T-helper 1 cell treated with Interleukin-12 subunit alpha and Interleukin-12 subunit beta and Interleukin-4 antibody, amounts not matched to agents 30 μg/mL and 1 μg/mL, for 36 hours (primary cell): ENCODE data around the gene AK5.

Experiments
- H3K27ac Mint-ChIP-seq: one replicate; pipeline ENCODE4 v1.8.0; 2021; ENCODE audit warnings: mild to moderate bottlenecking, mixed read lengths
- H3K27me3 Mint-ChIP-seq: one replicate; pipeline ENCODE4 v1.8.0; 2021; ENCODE audit warnings: low read depth, mixed read lengths
- H3K36me3 Mint-ChIP-seq: one replicate; pipeline ENCODE4 v1.8.0; 2021; ENCODE audit warnings: low read depth, mixed read lengths
- H3K4me1 Mint-ChIP-seq: one replicate; pipeline ENCODE4 v1.8.0; 2021; ENCODE audit warnings: low read depth, mixed read lengths
- H3K4me3 Mint-ChIP-seq: one replicate; pipeline ENCODE4 v1.8.0; 2021; ENCODE audit warnings: mild to moderate bottlenecking, moderate library complexity, mixed read lengths
- H3K9me3 Mint-ChIP-seq: one replicate; pipeline ENCODE4 v1.8.0; 2021; ENCODE audit warnings: mixed read lengths

The AK5 gene

DNA sequence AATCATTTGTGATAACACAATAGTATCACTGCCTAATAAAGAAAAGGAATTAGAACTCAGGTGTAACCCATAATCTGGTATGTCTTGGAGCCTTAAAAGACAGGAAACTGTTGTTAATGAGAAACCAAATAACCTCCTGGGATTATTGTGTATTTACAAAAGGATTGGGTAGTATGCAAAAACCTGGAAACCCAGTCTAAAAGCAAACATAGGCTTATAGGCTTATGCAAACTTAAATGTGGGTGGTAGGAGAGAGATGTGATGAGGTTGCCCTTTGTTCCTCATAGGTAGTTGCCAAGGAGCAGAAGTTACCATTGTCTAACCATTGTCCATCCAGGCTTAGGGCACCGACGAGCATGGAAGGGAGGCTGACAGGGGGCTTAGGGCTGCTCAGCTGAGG, 165.8 kb downstream of the AK5 start:
- Mint-ChIP-seq H3K9me3 (no peaks in the 10 kb centered on the region), H3K27ac (no peak overlapping the region), H3K36me3 (no peaks in the 10 kb centered on the region), H3K4me1 (no peaks in the 10 kb centered on the region), H3K4me3 (no peak overlapping the region), H3K27me3 (peaks cover 4% of the 10 kb centered on the region)

DNA sequence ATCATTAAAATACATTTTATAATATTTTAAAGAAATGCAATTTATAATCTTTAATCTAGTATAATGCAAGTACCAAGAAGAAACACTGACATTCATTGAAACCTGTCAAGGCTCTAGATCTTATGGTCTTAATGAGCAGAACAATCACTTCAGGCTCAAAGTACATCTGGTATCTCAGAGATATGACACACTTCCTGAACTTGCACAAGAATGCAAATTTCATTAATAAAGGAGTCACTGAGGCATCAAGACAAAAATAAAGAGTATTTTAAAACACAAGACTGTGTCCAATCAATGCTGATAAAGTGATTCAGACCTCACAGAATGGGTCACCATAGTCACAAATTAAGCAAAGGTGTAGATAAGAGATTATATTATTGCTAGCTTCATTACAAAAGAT, 178.1 kb downstream of the AK5 start:
- Mint-ChIP-seq H3K36me3 (no peaks in the 10 kb centered on the region), H3K4me1 (no peaks in the 10 kb centered on the region), H3K4me3 (no peak overlapping the region), H3K27me3 (no peaks in the 10 kb centered on the region), H3K9me3 (no peaks in the 10 kb centered on the region), H3K27ac (no peak overlapping the region)

- Mint-ChIP-seq H3K4me1 (no peaks in the 10 kb centered on the region), H3K36me3 (no peaks in the 10 kb centered on the region), H3K4me3 (no peak overlapping the region), H3K27me3 (no peaks in the 10 kb centered on the region), H3K9me3 (no peaks in the 10 kb centered on the region), H3K27ac (no peak overlapping the region)
These were observed 179.9 kb downstream of the AK5 start for GRCh38 chr1:77461691-77462090.

- no peaks in the 10 kb centered on the region for H3K27me3 Mint-ChIP-seq
- H3K27ac Mint-ChIP-seq, result no peak overlapping the region
- no peaks in the 10 kb centered on the region for H3K4me1 Mint-ChIP-seq
- H3K36me3 Mint-ChIP-seq, result no peaks in the 10 kb centered on the region
- no peaks in the 10 kb centered on the region for H3K9me3 Mint-ChIP-seq
- H3K4me3 Mint-ChIP-seq, result no peak overlapping the region
These were observed 181.4 kb downstream of the AK5 start for GRCh38 chr1:77463216-77463615.

DNA sequence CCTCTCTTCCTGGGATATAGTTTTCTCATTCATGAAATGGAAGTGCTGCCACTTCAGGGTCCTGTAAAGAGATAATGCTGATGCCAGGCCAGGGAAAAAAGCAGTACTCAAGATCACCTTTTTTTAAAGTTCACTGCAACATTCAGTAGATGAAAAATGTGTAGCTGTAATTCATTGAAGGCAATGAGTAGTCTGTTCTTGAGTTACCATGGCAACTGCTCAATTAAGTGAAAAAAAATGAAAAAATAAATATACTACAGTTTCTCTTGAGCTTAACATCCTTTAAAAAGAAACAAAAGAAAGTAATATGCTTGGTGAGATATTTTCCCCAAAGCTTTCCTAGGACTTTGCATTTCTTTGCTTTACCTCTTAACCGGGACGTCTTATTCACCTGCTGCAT, 183.3 kb downstream of the AK5 start:
- no peaks in the 10 kb centered on the region for H3K36me3 Mint-ChIP-seq
- H3K4me1 Mint-ChIP-seq, result no peaks in the 10 kb centered on the region
- H3K4me3 Mint-ChIP-seq, result no peak overlapping the region
- H3K27me3 Mint-ChIP-seq, result no peaks in the 10 kb centered on the region
- H3K9me3 Mint-ChIP-seq, result no peaks in the 10 kb centered on the region
- H3K27ac Mint-ChIP-seq, result no peak overlapping the region

GRCh38 chr1:77465922-77466321, 184.1 kb downstream of the AK5 start:
- no peaks in the 10 kb centered on the region for H3K27me3 Mint-ChIP-seq
- H3K9me3 Mint-ChIP-seq, result no peaks in the 10 kb centered on the region
- no peak overlapping the region for H3K27ac Mint-ChIP-seq
- no peaks in the 10 kb centered on the region for H3K4me1 Mint-ChIP-seq
- H3K36me3 Mint-ChIP-seq, result no peaks in the 10 kb centered on the region
- no peak overlapping the region for H3K4me3 Mint-ChIP-seq

GRCh38 chr1:77467021-77467595, 185.3 kb downstream of the AK5 start:
- no peaks in the 10 kb centered on the region for H3K36me3 Mint-ChIP-seq
- no peak overlapping the region for H3K4me3 Mint-ChIP-seq
- no peaks in the 10 kb centered on the region for H3K27me3 Mint-ChIP-seq
- H3K27ac Mint-ChIP-seq, result no peak overlapping the region
- H3K9me3 Mint-ChIP-seq, result no peaks in the 10 kb centered on the region
- no peaks in the 10 kb centered on the region for H3K4me1 Mint-ChIP-seq

- Mint-ChIP-seq H3K4me1 (no peaks in the 10 kb centered on the region), H3K27ac (no peak overlapping the region), H3K36me3 (no peaks in the 10 kb centered on the region), H3K4me3 (no peak overlapping the region), H3K27me3 (no peaks in the 10 kb centered on the region), H3K9me3 (no peaks in the 10 kb centered on the region)
These were observed 185.9 kb downstream of the AK5 start for GRCh38 chr1:77467741-77468140.

DNA sequence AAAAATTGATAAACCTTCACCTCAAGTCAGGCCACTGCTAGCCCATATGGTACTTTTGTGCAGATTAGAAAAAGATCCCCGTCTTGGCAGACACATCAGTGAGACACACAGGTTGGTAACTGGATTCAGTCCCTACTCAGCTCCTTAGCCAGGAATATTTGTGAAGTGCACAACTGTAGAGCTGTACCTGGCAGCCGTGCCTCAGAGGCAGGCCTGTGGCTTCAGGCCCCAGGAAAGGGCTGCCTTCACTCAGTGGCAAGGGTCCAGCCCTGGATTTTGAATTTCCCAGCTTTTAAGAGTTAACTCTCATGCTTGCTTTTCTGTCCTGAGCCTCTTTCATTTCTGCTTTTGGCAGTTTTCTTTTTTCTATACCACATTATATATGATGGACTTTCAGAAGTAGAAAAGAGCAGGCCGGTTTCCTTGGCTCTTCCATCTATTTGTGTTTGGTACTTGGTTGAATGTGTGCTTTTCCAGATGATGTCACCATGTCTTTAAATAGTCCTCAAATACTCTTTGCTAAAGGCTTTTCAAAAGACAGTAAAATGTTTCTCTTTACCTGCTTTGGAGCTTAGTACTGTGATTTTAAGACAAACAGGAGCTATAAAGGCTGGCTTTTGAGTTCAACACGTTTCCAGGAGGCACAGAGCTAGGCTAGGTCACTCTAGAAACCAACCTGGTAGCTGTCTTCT, 186.6 kb downstream of the AK5 start:
- no peaks in the 10 kb centered on the region for H3K9me3 Mint-ChIP-seq
- H3K27ac Mint-ChIP-seq, result no peak overlapping the region
- no peak overlapping the region for H3K4me3 Mint-ChIP-seq
- no peaks in the 10 kb centered on the region for H3K36me3 Mint-ChIP-seq
- no peaks in the 10 kb centered on the region for H3K4me1 Mint-ChIP-seq
- no peaks in the 10 kb centered on the region for H3K27me3 Mint-ChIP-seq

- no peak overlapping the region for H3K27ac Mint-ChIP-seq
- H3K9me3 Mint-ChIP-seq, result no peaks in the 10 kb centered on the region
These were observed 187.3 kb downstream of the AK5 start for GRCh38 chr1:77468949-77469710.

DNA sequence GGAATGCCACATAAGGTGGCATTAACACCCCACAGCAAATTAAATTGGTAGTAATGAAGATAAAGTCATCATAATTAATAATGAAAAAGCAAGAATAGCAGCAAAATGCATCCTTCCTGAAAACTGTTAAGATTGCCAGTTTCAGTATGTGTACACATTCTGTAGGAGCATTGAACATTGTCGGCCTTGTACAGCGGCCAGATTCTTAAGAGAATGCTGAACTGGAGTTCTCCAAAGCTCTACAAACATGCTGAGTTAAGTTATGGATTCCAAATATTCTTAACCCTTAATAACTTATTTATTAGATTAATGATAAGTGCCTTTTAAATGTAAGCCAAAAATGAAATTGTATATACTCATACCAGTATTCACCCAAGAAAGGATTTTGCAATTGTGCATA, 189.9 kb downstream of the AK5 start:
- Mint-ChIP-seq H3K4me1 (no peaks in the 10 kb centered on the region), H3K4me3 (no peak overlapping the region), H3K9me3 (no peaks in the 10 kb centered on the region)

More at GRCh38 chr1:77468949-77469710, 187.3 kb downstream of the AK5 start:
- no peaks in the 10 kb centered on the region for H3K27me3 Mint-ChIP-seq
- H3K4me1 Mint-ChIP-seq, result no peaks in the 10 kb centered on the region
- H3K4me3 Mint-ChIP-seq, result no peak overlapping the region
- H3K36me3 Mint-ChIP-seq, result no peaks in the 10 kb centered on the region

GRCh38 chr1:77473690-77474089, 191.9 kb downstream of the AK5 start:
- Mint-ChIP-seq H3K27me3 (no peaks in the 10 kb centered on the region), H3K4me1 (no peaks in the 10 kb centered on the region), H3K27ac (no peak overlapping the region), H3K4me3 (no peak overlapping the region), H3K9me3 (no peaks in the 10 kb centered on the region), H3K36me3 (no peaks in the 10 kb centered on the region)

More for the DNA sequence above, 189.9 kb downstream of the AK5 start:
- Mint-ChIP-seq H3K36me3 (no peaks in the 10 kb centered on the region), H3K27ac (no peak overlapping the region), H3K27me3 (no peaks in the 10 kb centered on the region)

DNA sequence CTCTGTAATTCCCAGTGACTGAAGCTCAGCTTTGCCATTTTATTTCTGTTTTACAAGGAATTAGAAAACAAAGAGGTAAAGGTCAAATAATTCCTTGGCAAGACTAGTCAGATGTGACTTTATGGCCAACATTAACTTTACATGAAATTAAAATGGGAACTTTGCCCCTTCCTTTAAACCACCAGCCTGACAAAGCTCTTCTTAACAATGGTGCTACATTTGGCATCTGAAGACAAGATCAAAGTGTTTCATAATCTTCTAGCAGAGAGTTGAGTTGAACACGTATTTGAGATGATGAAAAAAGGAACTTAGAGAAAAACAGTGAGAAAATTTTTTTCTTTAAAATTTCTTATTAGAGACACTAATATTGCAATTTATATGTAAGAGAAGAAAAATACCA, 193.8 kb downstream of the AK5 start:
- no peaks in the 10 kb centered on the region for H3K36me3 Mint-ChIP-seq
- H3K4me1 Mint-ChIP-seq, result no peaks in the 10 kb centered on the region
- H3K27me3 Mint-ChIP-seq, result no peaks in the 10 kb centered on the region
- no peak overlapping the region for H3K4me3 Mint-ChIP-seq
- no peaks in the 10 kb centered on the region for H3K9me3 Mint-ChIP-seq
- H3K27ac Mint-ChIP-seq, result no peak overlapping the region

DNA sequence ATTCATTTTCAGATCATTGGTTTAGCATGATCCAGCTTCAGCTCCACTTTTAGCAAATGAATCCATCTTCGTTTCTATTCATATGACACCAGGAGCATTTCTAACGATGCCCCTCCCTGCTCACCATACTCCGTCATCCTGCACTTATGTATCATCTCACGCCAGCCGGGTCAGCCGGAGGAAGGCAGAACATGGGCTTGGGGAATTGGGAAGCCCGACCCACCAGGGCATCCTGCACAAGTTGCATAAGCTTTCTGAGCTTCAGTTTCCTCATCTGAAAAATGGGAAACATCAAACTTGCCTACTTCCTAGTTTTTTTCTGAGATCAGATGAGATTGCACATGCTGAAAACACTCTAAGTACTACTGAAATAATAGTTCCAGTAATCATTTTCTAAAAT, 194.7 kb downstream of the AK5 start:
- Mint-ChIP-seq H3K27ac (no peak overlapping the region), H3K4me1 (no peaks in the 10 kb centered on the region), H3K4me3 (no peak overlapping the region), H3K27me3 (no peaks in the 10 kb centered on the region), H3K36me3 (no peaks in the 10 kb centered on the region), H3K9me3 (no peaks in the 10 kb centered on the region)

DNA sequence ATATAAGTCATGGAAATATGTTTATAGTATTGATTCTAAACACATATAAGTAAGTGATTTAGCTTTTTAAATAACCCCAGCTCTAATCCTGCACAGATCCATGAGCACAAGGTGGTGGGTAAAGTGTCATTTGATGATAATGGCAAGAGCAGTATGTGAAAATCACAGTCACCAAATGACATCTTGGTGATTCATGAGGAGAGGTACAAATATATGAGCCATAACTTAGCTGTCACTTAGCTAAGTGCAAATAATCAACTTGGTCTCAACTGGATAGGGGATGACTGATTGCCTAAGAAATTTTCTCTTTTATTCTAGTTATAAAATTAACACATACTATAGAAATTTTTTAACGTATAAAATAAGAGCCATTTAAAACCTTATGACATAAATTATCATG, 202.5 kb downstream of the AK5 start:
- no peak overlapping the region for H3K27ac Mint-ChIP-seq
- H3K27me3 Mint-ChIP-seq, result no peaks in the 10 kb centered on the region
- H3K9me3 Mint-ChIP-seq, result no peaks in the 10 kb centered on the region
- no peaks in the 10 kb centered on the region for H3K36me3 Mint-ChIP-seq
- no peak overlapping the region for H3K4me3 Mint-ChIP-seq
- H3K4me1 Mint-ChIP-seq, result no peaks in the 10 kb centered on the region
